Endothelial cell of umbilical vein (primary cell): Measurements from ENCODE around the gene ARPC1B.
"Not testable (repeated sequence)": the region's sequence is repeated elsewhere in the genome, so short reads cannot be mapped to it uniquely, and the experiment has no call there.

Experiments
- CTCF ChIP-seq, 2 donors: IDR thresholded peaks; 1 replicate in 1 of 2; 2 replicates in 1 of 2; pipeline ENCODE4 v1.5.1; 2011; ENCODE audit warnings: low read length in 2 of 2, mild to moderate bottlenecking in 2 of 2, moderate library complexity in 2 of 2, control low read depth in 1 of 2, inconsistent platforms in 1 of 2, low read depth in 1 of 2; ENCODE audit not compliant: insufficient read depth in 1 of 2; ENCODE audit errors: extremely low read depth in 1 of 2
- POLR2A ChIP-seq: IDR thresholded peaks from 2 replicates; pipeline ENCODE4 v1.6.1; 2012; ENCODE audit warnings: low read depth, mild to moderate bottlenecking, control low read depth, low read length
- POLR2AphosphoS5 ChIP-seq: IDR thresholded peaks from 2 replicates; pipeline ENCODE4 v1.6.1; 2012; ENCODE audit warnings: low read depth, mild to moderate bottlenecking, control low read depth, low read length, moderate library complexity; ENCODE audit not compliant: insufficient read depth

- not testable (repeated sequence) for TF ChIP-seq CTCF (IDR thresholded peaks at IDR 0.05; ENCODE audit: extremely low read depth in 1 of 2, insufficient read depth in 1 of 2, low read depth in 1 of 2, low read length in 2 of 2); POLR2AphosphoS5; POLR2A
Observed at GRCh38 chr7:99387239-99387635, 12.7 kb downstream of the ARPC1B start.
